Measurements from ENCODE around the gene LINC00305.

The LINC00305 gene

GRCh38 chr18:64042728-64043358 is 106.0 kb downstream of the LINC00305 start:
- no peak overlapping the region for H3K27ac ChIP-seq
- TF ChIP-seq ZFX (IDR thresholded peaks at IDR 0.05; ENCODE audit: borderline replicate concordance) (no peak), CTCF (IDR thresholded peaks at IDR 0.05) (no peak)

- TF ChIP-seq ZFX (IDR thresholded peaks at IDR 0.05; ENCODE audit: borderline replicate concordance) (no peak), CTCF (IDR thresholded peaks at IDR 0.05) (peak; percentile 84)
- no peak overlapping the region for H3K27ac ChIP-seq
These were observed 111.0 kb downstream of the LINC00305 start for GRCh38 chr18:64037812-64038414.

GRCh38 chr18:64032312-64032711 is 116.6 kb downstream of the LINC00305 start:
- no peak for TF ChIP-seq CTCF (IDR thresholded peaks at IDR 0.05)
- TF ChIP-seq ZFX (IDR thresholded peaks at IDR 0.05; ENCODE audit: borderline replicate concordance): no peak
- no peak overlapping the region for H3K27ac ChIP-seq

GRCh38 chr18:64031411-64031810 is 117.5 kb downstream of the LINC00305 start:
- no peak for TF ChIP-seq ZFX (IDR thresholded peaks at IDR 0.05; ENCODE audit: borderline replicate concordance)
- TF ChIP-seq CTCF (IDR thresholded peaks at IDR 0.05): no peak
- H3K27ac ChIP-seq: no peak overlapping the region
